Non-pigmented ciliary epithelial cell (primary cell): ENCODE measurements around the gene RNU6-7.

Experiments
- DNase-seq: peaks from one replicate; pipeline ENCODE4 v3.0.0-alpha.2; 2010; ENCODE audit warnings: low read depth

The RNU6-7 gene

DNA sequence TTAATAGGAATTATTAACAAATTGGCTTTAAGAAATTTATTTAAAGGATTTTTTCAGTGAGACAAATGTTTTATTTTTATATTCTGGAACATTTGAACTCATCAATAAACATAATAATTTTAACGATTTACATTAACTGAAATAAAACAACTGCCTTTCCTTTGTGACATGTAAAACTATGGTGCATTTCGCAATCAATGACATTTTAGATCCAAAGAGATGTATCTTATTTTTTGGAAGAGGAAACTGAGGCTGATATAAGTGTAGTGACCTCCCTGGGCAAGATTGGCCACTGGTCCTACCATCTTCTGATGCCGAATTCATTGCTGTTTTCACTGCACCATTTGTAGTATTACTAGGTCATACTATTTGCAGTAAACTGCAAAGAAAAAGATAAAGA is 3.7 kb downstream of the RNU6-7 start:
- no peak for DNase-seq

DNA sequence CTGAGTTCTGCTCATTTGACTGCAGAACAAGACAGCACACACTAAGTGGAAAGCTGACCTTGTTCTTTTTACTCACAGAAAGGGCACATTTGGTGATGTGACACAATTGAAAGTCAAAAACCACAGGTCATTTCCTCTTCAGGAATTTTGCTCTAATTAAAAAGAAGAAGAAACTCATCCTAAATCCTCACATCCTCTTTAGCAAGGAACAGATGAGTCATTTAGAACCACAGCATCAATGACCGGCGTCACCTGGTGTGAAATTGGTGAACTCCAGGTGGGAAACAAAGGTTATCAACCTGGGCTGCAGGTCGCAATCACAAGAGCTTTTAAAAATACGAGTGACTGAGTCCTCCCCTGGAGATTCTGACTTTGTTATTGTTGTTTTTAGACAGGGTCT is 4.1 kb downstream of the RNU6-7 start:
- DNase-seq, result no peak

DNA sequence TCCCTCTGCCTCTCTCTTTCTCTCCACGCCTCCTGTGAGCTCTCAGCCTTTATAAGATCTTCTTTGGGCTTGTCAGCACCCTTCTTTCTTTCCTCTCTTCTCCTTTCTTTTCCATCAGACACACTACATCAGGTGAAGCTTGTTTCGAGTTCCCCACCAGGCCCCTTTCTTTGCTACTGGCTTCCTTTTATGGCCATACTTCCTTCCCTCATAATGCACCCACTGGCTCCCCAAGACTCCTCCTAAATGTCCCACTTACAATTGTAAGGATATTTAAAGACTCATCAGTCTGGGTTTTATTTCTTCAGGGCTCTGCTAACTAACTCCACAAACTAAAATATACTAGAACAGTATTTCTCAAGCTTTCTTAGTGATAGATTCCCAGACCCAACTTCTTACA is 4.7 kb downstream of the RNU6-7 start:
- no peak for DNase-seq

DNA sequence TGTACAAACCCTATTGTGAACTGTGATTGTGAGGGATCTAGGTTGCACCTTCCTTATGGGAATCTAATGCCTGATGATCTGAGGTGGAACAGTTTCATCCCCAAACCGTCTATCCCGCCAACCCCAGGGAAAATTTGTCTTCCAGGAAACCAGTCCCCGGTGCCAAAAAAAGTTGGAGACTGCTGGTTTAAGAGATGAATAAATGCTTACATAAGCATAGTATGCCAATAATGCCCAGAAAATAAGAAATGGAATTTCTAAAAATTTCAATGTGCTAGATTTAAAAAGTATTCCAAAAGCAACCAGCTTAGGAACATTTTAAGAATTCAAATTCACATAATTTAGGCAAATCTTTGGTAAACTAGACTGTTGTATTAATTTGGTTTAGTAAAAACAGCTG is 6.6 kb downstream of the RNU6-7 start:
- no peak for DNase-seq

DNA sequence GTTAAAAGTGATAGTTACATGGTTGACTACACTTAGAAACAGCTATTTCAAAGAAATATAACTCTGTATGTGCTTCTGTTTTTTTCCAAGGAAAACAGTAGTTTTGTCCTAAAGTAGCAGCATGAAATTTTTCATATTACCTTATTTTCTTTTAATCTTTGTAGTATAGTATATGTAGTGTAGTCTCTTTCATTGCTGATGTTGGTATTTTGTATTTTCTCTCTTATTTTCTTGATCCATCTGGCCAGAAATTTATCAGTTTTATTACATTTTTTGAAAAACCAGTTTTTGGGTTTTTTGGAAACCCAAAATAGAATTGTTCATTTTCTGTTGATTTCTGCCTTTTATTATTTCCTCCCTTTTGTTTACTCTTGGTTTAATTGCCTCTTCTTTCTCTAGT is 7.6 kb downstream of the RNU6-7 start:
- DNase-seq, result no peak

DNA sequence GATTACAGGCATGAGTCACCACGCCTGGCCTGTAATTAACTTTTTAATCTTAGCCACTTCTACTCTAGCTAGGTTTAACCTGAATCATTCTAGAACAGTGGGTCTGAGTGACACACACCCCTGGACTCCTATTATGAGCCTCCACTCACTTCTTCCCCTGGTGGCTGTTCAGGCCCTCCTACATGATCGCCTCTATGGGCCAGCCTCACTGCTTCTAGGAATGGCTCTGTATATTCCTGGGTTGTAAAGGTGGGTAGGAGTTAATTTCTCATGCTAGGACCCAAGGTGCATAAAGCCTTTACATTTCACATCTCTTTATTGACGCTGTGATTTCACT is 9.2 kb downstream of the RNU6-7 start:
- no peak for DNase-seq

DNA sequence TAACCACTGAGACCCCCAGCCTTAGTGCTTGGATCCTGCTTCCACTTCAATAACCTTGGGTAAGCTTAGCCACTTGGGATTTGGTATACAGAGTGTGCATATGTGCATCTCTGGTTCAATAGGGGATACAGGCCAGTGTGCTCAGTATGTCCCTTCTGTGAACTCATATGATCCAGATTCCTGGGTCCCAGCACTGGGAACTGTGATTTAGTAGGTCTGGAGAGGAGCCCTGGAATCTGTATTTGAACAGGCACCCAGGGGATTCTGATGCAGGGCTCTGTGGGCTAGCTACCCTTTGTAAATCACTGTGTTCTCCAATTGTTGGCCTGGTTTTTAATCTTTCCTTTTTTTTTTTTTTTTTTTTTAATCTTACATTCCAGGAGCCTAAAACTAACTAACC is 11.0 kb downstream of the RNU6-7 start:
- DNase-seq, result no peak

DNA sequence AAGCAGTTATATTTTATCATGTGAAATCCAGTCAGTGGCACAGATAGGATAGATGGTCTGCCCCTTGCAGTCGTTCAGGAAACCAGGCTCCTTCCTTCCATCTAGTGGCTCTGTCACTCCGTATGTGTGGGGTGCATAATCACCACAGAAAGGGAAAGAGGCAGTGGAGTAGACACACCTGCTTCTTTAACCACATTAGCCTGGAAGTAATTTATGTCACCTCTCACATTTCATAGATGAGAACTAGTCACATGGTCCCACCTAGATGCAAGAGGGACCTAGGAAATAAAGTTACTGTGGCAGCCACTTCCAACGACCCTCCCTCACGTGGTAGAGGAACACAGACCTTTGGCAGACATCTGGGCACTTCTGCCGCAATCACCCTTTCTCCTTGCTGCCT is 15.5 kb downstream of the RNU6-7 start:
- DNase-seq, result no peak

DNA sequence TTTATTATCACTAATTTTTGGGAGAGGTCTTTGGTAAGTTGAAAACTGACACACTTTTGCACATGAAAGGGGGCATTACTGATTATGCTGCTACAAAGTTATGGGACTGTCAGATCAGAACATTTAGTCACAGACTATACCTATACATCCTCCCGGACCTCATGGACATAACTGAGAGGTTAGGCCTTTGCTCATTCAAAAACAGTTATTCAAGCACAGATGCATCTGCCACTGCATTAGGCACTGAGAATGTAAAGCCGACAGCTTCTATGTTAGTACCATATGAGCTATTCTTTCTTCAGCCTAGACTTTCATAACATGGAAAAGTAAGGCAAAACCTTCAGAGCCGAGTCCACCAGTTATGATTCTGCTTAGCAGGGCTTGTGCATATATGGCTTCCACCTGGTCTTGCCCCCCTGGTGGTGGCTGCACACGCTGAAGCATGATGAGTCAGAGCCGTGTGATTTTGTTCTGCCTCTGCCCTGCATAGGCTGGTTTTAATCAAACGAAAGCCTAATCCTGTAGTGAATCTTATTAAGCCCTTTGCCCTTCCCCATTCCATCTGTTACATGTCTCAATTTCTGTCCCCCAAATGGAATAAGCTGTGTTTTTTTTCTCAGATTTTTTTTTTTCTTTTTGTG is 23.0 kb downstream of the RNU6-7 start:
- no peak for DNase-seq

DNA sequence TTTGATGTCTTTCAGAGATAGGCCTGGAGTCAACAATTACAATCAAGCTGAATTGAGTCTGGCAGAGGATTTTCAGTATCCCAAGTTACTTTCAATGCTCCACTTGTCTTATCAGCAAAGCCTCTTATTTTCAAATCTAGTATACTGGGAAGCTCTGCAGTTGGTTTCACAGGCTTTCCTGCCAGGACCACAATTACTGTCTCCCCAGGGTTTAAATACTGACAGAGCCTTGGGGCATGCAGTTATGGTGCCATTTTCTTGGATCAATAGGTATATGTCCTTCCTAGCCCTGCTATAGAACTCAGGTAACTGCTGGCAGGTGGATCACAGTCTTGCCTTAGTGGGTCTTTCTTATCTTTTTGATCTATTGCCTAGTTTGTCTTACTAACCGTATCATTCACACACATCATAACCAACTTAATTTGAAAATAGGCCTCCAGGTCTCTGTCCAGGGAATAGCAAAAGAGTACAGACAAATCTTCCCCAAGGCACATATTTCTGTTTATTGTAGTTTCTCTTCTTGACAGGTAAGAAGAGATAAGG is 23.6 kb downstream of the RNU6-7 start:
- DNase-seq, result no peak

DNA sequence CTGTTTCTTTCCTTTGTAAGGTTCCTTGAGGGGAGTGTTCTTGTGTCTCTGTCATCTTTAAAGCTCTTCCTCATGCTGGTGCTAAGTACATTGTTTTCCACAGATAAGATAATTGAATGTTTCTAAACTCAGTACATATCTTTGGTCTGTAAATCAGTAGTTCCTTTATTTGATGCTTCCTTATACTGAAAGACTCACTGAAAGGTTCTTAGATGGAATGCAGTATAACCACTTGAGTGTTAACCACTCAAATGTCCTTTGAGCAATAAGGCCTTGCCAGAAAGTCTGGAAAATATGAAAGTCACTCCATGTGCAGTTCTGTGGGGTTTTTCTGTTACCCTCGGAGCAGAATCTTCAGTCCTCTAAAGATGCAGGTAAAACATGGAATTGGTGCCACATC is 24.2 kb downstream of the RNU6-7 start:
- DNase-seq, result no peak

DNA sequence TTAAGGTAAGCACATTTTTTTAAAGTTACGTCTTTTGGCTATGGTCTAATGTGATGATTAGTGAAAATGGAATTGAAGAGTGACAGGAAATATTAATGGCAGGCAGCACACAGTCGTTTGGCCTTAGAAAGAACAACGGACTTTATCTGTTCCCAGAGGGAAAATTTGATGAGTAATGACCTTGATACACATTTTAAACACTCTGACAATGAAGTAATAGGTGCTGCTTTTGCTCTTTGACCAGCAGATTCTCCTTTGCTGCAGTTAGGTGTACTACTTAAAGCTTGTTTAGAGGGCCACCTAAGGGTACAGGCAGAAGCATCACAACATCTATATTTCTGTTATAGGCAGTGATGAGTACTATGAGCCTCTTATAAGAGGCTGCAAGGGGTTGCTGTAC is 28.3 kb downstream of the RNU6-7 start:
- no peak for DNase-seq

DNA sequence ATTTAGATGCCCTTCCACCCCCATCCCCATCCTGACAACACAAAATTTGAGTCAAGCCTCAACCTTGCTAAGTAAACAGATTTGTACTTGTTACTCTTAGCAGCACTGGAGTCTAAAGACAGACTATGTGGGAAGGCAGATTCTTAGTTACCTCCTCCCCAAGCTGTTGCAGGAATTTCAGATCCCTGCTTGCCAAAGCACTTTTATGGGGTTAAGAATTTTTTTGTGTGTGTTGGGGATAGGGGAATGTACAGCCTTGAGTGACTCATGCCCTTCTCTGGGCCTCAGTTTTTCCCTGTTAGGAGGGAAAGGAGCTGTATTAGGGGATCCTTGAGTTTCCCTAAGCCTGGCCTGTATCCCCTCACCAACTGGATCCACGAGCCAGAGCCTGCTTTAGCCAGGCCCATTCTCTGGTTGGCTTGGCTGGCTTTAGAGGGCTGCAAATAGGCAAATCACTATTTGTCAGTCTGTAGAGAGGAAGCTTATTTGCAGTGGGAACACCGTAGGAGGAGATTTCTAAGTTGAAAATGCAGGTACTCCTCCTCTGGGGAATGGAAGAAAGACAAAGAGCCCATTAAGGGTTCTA is 28.9 kb downstream of the RNU6-7 start:
- DNase-seq, result peak; percentile 43

DNA sequence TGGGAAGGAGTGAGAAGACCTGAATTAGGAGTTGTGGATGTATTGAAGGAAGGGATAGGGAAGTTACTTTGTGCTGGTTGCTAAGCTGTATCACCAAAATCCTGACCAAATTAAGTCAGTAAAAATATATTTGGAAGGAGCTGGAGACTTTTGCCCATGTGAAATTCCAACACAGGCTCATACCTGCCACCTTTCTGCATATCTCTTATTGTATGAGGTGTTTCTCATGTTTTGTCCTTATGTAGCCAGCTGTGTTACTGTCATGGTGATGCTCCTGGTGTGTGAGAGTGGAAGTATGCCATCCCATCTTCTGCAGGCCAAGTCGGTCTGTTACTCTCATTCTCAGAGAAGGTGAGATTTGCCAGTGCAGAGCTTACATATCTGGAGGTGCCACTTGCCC is 30.6 kb downstream of the RNU6-7 start:
- no peak for DNase-seq

DNA sequence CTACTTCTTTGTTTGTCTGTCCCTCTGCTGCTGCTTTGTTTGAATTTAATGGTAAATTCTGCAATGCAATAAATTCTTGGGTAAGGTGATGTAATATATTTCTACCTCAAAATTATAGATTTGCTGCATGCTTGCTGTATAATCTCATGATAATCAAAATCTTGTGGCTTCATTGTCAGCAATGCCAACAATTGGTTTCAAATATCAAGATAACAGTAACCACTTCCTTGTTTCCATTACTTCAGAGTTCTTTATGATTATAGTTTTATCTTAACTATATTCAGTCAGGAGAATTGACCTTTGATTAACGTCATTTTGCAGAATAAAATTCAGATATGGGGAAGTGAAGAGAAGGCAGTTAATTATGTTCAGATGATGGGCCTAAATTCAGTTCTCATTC is 31.4 kb downstream of the RNU6-7 start:
- no peak for DNase-seq

DNA sequence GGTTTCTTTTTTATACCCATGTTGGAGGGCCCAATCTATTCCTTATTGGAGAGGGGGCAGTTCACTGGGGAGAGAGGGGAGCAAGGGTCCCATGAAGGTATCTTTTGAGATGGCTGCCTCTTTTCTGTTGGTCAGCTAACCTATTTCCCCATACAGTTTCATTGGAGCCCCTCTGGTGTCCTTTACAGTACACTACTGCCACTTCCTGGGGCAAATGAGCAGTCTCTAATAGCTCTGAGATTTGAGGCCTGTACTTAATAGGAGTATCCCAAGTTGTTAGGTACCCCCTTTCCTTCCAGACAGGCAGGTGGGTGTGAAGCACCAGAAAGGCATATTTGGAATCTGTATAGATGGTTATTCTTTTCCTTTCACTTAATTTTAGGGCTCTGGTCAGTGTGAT is 42.6 kb downstream of the RNU6-7 start:
- DNase-seq, result no peak

DNA sequence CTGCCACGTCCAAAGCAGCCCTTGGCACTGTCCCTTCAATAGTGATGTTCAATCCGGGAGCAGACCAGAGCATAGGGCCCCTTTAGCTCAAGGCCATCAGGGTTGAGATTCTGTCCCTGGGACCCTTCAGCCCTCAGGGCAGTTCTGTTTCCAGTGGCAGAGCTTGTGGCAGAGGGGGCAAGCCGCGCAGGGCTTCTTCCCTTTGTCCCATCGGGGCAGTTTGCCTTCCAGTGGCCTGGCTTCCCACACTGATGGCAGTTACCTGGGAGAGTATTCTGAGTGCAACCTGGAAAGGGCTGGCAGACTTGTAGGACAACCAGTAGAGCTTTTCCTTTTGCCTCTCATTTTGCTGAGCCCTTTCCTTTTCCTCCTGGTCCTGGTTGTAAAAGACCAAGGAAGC is 44.9 kb downstream of the RNU6-7 start:
- no peak for DNase-seq

DNA sequence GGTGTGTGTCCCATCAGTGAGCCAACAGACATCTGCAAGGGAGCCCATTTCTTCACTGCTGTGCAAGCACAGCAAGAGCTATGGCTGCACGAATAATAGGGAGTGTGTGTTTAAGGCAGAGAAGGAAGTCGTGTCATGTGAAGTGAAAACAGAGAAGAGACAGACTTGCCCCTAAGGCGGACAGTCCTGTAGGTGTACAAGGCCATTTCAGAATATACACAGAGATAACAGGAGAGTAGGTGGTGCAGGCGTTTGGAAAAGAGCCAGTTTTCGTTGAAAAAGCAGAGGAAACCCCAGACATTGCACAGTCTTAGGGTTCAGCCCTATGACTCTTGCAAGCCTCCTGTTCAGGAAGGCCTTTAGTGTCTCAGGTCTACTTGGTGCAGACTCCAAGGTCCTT is 47.5 kb downstream of the RNU6-7 start:
- DNase-seq, result no peak

DNA sequence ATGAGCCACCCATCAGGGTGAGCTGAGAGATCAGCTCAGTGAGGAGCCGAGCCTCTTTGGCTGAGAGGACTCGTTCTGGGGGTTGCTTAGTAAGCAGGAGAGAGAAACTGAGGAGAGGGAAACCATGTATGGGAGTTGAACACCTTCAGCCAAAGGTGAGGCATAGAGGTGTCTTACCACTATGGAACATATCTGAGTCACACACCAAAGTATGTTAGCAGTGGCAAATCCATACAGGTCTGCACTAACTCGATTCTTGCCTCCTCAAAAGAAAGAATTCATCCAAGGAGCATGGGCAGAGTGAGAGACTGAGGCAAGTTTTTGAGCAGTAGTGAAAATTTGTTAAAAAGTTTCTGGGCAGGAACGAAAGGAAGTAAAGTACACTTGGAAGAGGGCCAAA is 47.9 kb downstream of the RNU6-7 start:
- no peak for DNase-seq

DNA sequence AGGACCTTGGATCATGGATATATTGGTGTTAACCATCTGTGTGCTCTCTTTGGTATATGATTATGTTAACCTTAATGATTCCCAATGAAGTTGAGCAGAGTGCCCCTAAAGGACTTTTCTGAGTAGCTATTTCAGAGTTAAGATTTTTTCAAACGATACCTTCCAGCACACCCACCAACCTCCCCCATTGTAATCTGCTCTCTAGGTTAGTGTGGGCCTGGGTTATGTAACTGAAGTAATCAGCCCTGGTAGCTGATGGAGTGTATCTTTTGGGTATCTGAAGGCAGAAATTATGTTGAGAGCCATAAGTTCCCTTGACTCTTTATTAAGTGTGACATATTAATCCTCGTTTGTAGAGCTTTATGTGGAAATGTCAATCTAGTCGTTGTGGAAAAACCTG is 48.8 kb downstream of the RNU6-7 start:
- DNase-seq, result no peak

DNA sequence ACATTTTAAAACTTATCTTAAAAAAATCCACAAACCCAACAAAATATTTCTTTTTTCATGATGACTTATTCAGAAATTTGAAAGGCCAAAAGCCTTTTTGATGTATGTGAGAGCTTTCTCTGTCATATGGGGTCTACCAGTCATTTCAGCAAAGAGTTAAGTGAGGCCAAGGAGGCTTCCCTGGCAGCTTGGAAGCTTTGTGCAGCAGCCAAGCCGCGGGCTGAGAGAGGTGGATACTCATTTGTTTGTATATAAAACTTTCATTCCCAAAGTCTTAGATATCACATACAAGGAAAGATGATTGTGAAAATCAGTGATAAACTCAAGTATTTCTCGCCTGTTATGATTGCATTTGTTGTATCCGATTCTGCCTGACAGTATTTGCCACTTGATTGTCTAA is 49.7 kb downstream of the RNU6-7 start:
- no peak for DNase-seq
